Hematopoietic multipotent progenitor cell treated with erythropoietin and hydrocortisone succinate and interleukin-3 and kit ligand, for 8 days (in vitro differentiated cells): Measurements from ENCODE around the gene C17orf67.

Source experiments
- DNase-seq: peaks from one replicate; pipeline ENCODE4 v3.0.0-alpha.2; 2015

The C17orf67 gene

DNA sequence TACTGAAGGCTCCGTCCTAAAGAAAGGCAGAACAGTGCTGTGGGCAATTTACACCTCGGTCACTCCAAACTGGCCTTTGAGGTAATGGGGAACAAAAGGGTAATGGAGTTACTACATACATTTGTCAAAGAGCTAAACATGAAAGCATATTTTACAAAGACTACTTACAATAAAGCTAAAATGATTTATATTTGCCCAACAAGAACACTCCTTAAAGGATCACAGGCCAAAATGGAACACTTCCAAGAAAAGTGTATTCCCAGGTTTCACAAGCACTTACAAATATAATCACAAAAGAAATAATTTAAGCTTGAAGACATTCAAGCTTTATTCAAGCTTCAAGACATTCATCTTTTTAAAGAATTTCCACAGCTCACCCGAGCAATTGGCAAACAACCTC lies 29.3 kb downstream of the C17orf67 start:
- no peak for DNase-seq

DNA sequence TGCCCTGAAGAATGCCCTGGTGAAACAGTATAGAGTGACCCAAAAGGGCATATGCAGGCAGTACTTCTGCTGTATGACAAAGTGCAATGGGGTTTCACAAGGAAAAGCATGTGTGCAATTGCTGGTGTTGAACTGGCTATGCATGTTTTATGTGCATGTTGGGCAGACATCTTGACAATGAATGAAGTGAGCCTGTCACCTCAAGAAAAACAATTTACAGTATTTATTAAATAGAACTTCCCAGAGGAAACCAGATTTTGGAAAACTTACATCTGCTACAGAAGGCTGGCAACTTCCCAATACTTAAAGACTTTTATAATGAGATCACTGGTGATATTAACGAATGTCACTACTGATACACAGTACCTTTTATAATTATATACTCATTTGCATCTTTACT lies 30.6 kb downstream of the C17orf67 start:
- no peak for DNase-seq

DNA sequence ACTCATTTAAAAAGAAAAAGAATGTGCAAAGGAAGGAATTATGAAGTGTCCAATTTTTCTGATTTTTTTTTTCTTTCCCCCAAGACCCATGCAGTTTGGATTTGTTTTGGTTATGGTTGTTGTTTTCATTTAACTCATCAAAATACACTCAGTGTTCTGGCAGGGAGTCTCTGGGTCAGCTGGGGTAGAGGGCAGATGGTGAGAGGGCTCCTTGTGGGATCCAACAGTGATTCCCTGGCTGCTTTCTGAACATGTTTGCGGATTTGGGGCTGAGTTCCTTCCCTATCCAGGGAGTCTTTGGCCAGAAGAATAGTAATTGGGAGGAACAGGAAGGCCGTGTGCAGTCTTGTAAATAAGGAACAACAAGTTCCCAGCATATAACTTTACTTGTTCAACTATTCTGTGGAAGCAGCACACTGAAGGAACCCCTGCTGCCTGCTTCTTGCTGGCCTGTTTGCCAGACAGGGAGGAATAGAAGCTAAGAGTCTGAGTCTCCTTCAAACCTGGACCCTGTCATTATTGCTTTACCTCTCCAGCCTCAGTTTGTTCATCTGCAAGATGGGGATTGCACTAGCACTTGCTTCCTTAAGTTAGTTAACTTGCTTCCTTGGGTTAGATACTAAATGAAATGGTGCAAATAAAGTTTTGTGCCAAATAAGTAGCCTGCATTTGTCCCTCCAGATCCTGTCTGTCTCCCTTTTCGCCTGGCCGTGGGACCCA lies 32.1 kb downstream of the C17orf67 start:
- DNase-seq, result no peak

DNA sequence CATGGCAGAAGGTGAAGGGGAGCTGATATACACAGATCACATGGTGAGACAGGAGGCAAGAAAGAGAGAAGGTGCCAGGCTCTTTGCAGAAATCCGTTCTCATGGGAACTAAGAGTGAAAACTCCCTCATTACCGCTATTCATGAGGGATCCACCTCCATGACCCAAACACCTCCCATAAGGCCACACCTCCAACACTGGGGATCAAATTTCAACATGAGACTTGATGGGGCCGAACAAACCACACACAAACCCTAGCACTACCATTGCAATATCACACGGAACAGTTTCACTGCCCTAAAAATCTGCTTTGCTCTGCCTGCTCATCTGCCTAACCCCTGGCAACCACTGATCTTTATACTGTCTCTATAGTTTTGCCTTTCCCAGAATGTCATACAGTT lies 34.8 kb downstream of the C17orf67 start:
- DNase-seq, result no peak

DNA sequence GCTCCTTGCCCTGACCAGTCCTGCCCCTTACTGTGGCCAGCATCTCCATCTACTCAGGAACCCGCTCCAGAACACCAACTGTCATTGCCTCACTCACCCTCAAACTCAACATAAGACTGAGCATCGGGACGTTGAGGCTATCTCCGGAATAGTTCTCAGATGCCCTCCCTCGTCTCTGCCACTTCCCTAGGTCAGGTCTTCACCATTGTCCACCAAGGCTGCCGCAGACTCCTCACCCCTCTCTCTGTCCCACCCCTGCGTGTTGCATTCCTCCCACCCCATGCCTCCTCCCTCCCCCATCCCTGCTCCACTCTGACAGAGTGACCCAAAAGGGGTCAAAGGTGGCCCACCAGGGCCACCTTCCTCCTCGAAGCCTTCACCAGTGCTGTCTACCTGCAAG lies 37.2 kb downstream of the C17orf67 start:
- no peak for DNase-seq

- DNase-seq, result no peak
Measured at GRCh38 chr17:56795221-56795865, 38.4 kb downstream of the C17orf67 start.

GRCh38 chr17:56793957-56794356 lies 39.8 kb downstream of the C17orf67 start:
- no peak for DNase-seq

- no peak for DNase-seq
Measured at GRCh38 chr17:56793531-56793930, 40.2 kb downstream of the C17orf67 start.

- no peak for DNase-seq
Measured at GRCh38 chr17:56792267-56792666, 41.5 kb downstream of the C17orf67 start.

- peak; percentile 35 for DNase-seq
Measured at GRCh38 chr17:56786989-56787482, 46.7 kb downstream of the C17orf67 start.

GRCh38 chr17:56785997-56786680 lies 47.6 kb downstream of the C17orf67 start:
- no peak for DNase-seq

DNA sequence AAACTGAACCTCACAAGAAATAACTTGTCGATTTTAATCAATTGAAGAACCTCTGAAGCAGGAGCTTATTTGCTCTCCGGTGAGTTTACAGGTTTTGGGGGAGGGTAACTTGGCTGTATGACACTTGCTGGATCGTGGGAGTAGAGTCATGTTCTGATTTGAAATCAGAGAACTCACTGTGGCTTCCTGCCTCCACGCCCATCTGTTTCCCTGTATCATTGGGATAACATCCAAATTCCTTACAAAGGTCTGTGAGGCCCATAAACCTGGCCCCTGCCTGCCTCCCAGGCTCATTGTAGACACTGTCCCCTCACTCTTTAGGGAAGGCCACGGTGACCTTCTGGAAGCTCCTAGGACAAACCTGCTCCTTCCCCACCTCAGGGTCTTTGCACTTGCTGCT lies 48.3 kb downstream of the C17orf67 start:
- DNase-seq, result no peak

DNA sequence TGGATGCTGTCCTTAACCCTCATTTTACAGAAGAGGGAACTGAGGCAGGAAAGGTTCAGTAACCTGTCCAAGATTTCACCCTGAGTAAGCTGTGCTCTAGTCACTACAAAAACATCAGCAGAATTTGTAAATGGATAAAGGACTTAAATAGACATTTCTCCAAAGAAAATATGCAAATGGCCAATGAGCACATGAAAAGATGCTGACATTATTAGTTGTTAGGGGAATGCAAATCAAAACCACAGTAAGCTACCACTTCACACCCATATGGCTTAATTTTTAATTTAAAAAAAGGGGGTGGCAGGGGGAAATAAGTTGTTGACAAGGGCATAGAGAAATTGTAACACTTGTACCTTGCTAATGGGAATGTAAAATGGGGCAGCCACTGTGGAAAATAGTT lies 51.4 kb downstream of the C17orf67 start:
- no peak for DNase-seq

DNA sequence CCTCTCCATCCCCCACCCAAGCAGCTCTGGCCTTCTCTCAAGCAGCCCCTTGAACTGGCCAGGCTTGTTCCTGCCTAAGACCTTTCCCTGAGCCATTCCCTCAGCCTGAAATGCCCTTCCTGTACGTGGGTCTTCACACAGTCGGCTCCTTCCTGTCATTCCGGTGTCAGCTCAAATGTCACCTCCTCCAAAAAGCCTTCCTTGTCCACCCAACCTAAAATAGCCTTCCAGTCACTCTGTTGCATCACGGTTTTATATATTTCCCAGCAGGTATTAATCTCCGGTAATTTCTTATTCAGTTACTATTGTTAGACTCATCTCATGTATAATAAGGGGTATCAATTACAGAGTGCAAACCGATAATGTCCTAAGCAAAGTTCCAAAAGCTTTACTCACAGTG lies 51.8 kb downstream of the C17orf67 start:
- DNase-seq, result no peak

DNA sequence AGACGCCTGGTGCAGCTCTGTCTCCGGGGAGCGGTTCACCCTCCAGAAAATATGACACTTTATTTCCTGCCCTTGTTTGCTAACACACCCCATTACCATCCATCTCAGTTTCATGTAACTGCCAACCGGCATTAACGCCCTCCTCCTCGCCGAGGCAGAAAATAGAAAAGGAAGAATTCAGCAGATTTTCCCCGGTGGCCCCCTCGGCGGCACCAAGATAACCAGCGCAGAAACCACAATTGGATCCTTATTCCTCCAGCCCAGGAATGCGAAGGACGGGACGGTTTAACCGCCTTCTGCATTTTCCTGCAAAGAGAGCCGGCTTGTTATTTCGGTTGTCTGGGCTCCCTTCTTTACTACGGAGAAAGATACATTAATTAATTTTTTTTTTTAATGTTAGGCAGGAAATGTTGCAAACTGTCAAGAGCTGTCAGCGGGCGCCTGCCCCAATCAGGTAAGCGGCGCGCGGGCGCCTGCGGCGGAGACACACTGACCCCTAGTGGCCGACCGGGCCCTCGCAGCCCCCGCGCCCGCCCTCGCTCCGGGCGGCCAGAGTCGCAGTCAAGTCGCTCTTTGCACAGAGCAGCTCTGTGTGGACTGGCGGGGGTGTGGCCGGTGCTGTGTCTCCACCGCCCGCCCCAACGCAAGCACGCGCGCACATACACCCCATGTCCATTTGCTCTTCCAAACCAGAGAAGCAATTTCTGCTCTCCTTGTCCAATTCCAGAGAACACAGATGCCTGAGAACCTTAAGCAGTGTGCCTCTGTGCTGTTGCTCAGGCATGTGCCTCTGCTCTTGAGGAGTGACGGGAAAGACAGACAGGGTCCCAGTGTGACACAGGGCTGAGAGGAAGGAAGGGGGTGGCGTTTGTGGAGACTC lies 53.6 kb downstream of the C17orf67 start:
- peak; percentile 80 for DNase-seq

DNA sequence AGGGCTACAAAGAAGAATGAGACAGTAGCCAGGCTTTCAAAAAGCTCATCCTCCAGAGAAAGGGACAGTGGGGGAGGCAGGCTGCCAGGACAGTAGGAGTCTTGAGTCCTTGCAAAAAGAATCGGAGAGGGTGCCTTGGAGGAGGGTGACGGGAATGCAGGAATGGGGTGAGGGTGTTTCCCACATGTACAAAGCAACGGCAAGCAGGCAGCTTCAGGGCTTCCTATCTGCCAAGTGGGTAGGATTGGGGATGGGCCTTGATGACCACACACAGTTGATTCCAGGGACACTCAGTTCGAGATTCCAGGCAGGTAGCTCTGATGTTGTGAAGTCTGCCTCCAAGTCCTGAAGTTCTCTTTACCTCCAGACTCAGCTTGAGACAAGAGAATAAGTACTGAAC lies 54.4 kb downstream of the C17orf67 start:
- no peak for DNase-seq

DNA sequence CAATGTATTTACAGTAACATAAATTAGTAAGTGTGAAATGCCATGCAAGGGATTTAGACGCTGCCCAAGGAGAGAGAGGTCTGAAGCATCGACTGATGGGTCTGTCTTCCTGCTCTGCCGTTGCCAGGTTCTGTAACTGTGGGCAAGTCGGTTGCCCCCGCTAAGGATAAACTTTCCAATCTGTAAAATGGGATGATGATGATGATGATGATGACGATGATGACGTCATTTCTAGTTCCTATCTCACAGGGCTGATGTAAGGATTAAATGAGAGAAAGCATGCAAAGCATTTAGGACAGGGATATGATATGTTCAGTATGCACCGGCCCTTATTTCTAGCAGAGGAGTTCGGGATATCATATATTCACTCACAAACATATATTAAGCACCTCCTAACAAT lies 54.8 kb downstream of the C17orf67 start:
- no peak for DNase-seq

GRCh38 chr17:56777859-56778258 lies 55.9 kb downstream of the C17orf67 start:
- no peak for DNase-seq

DNA sequence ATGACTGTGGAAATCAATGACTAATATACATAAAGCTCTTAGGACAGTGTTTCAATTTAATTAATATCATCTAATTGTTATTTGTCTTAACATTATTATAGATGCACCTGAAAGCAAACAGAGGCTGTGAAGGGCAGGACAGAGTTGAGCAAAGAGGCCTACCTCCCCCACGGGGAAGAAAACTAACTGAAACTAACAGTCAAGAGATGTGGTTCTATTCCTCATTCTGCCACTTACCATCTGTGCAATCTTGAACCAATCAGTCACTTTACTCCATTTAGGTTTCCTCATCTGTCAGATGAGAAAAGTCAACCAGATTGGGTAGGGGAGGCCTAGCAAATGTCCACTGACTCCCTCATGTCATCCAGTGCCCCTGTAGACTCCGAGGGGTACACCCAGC lies 59.1 kb downstream of the C17orf67 start:
- DNase-seq, result no peak

GRCh38 chr17:56773124-56773523 lies 60.6 kb downstream of the C17orf67 start:
- no peak for DNase-seq

- DNase-seq, result no peak
Measured at GRCh38 chr17:56772442-56772841, 61.3 kb downstream of the C17orf67 start.

- no peak for DNase-seq
Measured at GRCh38 chr17:56771975-56772374, 61.7 kb downstream of the C17orf67 start.

DNA sequence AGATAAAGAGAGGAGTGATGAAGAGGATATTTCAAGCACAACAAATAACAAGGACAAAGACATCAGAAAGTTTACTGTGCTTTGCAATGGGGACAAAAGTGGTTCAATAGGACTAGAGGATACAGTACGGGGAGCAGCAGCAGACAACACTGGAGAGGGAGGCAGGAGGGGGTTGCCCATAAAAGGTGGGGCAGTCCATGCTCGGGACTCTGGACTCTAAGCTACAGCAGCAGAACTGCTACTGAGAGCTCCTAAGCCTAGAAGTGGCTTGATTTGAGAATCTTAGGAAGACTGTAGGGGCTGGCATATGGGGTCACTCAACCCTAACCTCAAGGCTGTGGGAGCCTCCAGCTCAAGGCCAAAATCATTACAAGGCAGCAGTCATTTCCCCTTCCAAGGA lies 62.2 kb downstream of the C17orf67 start:
- DNase-seq, result no peak
